ENCODE data around the gene PIK3R1.

- TF ChIP-seq, protein P1, sequence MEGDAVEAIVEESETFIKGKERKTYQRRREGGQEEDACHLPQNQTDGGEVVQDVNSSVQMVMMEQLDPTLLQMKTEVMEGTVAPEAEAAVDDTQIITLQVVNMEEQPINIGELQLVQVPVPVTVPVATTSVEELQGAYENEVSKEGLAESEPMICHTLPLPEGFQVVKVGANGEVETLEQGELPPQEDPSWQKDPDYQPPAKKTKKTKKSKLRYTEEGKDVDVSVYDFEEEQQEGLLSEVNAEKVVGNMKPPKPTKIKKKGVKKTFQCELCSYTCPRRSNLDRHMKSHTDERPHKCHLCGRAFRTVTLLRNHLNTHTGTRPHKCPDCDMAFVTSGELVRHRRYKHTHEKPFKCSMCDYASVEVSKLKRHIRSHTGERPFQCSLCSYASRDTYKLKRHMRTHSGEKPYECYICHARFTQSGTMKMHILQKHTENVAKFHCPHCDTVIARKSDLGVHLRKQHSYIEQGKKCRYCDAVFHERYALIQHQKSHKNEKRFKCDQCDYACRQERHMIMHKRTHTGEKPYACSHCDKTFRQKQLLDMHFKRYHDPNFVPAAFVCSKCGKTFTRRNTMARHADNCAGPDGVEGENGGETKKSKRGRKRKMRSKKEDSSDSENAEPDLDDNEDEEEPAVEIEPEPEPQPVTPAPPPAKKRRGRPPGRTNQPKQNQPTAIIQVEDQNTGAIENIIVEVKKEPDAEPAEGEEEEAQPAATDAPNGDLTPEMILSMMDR (conservative IDR thresholded peaks at IDR 0.05; ENCODE audit: low read depth, low read length) = no peak
- TF ChIP-seq RAD21 (IDR thresholded peaks at IDR 0.05; ENCODE audit: low read length) = no peak
- no peak for TF ChIP-seq ELK1 (IDR thresholded peaks at IDR 0.05; ENCODE audit: borderline replicate concordance, low read depth, low read length)
- TF ChIP-seq MXI1 (IDR thresholded peaks at IDR 0.05; ENCODE audit: borderline replicate concordance, low read depth, low read length) = no peak
- no peak for TF ChIP-seq RFX5 (IDR thresholded peaks at IDR 0.05; ENCODE audit: low read depth, low read length)
- no peak for TF ChIP-seq MAZ (IDR thresholded peaks at IDR 0.05; ENCODE audit: borderline replicate concordance, low read depth, low read length)
- no peak for TF ChIP-seq POLR2A (IDR thresholded peaks at IDR 0.05; ENCODE audit: low read depth, low read length)
- TF ChIP-seq MAFK (IDR thresholded peaks at IDR 0.05; ENCODE audit: low read depth, low read length) = no peak
- TF ChIP-seq, protein P2, sequence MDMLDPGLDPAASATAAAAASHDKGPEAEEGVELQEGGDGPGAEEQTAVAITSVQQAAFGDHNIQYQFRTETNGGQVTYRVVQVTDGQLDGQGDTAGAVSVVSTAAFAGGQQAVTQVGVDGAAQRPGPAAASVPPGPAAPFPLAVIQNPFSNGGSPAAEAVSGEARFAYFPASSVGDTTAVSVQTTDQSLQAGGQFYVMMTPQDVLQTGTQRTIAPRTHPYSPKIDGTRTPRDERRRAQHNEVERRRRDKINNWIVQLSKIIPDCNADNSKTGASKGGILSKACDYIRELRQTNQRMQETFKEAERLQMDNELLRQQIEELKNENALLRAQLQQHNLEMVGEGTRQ (IDR thresholded peaks at IDR 0.05; ENCODE audit: low read depth, low read length) = no peak
- TF ChIP-seq SMC3 (IDR thresholded peaks at IDR 0.05; ENCODE audit: low read depth, low read length) = no peak
- TF ChIP-seq CHD1 (IDR thresholded peaks at IDR 0.05; ENCODE audit: low read depth, low read length) = no peak
- no peak for TF ChIP-seq BHLHE40 (IDR thresholded peaks at IDR 0.05; ENCODE audit: low read depth, low read length)
- TF ChIP-seq RCOR1 (IDR thresholded peaks at IDR 0.05; ENCODE audit: insufficient replicate concordance, low read length) = no peak
These were observed 50.9 kb downstream of the PIK3R1 start for GRCh38 chr5:68266457-68266856.
